Measurements from ENCODE around the gene CIAO3.
"Not testable (repeated sequence)": the region's sequence is repeated elsewhere in the genome, so short reads cannot be mapped to it uniquely, and the experiment has no call there.

Gene CIAO3

DNA sequence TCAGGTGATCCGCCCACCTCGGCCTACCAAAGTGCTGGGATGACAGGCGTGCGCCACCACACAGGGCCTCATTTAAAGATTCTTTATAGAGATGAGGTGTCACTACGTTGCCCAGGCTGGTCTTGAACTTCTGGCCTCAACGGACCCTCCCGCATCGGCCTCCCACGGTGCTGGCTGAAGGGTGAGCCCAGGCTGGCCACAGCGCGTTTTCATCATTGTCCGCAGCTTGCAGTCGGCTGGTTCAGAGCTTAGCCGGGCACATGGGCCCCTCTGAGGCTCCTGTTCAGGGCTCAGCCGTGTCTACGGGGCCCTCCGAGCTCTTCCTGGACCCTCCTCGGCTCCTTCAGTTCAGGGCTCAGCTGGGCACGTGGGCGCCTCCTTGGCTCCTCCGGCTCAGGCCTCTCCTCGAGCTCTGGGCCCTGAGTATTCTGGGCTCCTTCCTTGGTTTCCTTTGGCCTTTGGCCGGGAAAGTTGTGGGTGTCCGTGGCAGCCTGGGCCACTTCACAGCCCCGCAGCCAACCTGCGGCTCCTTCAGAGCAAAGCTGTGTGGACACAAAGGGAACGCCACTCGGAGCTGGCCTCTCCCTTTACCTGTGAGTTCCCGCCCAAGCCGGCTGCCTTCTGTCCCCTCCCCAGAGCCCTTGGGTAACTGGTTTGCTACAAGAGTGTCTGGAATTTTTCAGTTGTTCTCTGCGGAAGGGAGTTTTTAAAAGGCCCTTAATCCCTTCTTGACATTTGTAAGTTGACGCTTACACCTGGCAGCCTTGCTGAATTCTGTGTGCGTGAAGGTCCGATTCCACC, 18.5 kb upstream of the CIAO3 start:
- no peak for DNase-seq

DNA sequence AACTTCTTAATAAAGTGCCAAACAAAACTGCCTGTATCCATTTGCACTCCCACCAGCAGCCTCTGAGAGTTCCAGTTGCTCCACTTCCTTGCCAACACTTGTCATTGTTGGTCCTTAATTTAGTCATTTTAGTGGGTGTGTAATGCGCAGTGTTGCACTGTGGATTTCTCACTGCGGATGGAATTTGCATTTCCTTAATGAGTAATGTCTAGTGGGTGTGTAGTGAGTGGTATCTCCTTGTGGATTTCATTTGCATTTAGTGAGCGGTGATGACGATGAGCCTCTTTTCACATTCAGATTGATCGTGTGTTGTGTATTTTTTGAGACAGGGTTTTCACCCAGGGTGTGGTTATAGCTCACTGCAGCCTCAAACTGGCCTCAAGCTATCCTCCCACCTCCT, 15.6 kb upstream of the CIAO3 start:
- DNase-seq = no peak

GRCh38 chr16:754656-755055, 13.9 kb upstream of the CIAO3 start:
- DNase-seq = no peak

GRCh38 chr16:754121-754607, 13.4 kb upstream of the CIAO3 start:
- not testable (repeated sequence) for DNase-seq

- DNase-seq = no peak
These were observed 11.2 kb upstream of the CIAO3 start for GRCh38 chr16:752007-752312.

GRCh38 chr16:751152-752006, 10.6 kb upstream of the CIAO3 start:
- no peak for DNase-seq

- DNase-seq = no peak
These were observed 9.7 kb upstream of the CIAO3 start for GRCh38 chr16:750485-750884.

DNA sequence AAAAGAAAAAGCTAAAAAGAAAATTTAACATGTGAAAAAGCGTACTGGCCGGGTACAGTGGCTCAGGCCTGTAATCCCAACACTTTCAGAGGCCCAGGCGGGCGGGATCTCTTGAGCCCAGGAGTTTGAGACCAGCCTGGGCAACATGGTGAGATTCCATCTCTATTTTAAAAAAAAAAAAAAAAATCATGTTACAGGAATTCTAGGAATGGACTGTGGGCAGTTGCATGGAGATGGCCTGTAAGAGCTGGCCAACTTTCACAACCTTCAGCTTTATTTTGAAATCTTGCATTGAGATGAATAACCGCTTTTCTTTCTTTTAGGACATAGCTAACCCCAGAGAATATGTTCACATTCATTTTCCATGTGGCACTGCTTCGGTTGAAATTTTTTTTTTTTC, 8.2 kb upstream of the CIAO3 start:
- no peak for DNase-seq

DNA sequence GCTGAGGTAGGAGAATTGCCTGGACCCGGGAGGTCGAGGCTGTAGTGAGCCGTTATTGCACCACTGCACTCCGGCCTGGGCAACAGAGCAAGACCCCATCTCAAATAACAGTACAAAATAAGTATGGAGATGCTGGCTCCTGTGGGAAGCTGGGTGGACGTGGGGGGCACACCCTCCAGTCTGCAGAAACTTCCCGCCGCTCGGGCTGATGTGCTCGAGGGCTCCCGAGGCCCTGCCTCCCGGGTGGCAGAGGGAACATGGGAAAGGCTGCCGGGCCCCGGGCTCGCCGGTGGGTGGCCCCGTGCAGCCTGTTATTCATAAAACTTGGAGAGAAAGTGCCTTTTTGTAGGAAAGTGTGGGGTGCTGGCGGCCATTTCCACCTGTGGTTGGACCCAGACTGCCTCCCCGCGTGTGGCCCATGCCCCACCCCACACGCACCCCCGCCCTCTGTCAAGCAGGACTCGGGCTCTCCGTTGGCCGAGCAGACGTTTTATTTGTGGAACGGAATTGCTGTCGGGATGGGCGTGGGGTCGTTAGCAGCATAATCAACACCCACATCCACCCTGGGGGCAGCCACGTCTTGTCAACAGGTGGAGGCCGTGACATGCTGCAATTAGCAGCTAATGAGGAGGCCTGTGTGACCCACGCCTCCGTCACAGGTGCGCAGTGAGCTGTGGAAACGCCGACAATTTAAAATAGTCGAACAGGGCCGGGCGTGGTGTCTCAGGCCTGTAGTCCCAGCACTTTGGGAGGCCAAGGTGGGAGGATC, 7.4 kb upstream of the CIAO3 start:
- no peak for DNase-seq

- DNase-seq = no peak
These were observed 5.8 kb upstream of the CIAO3 start for GRCh38 chr16:746637-747036.

GRCh38 chr16:745739-746138, 4.9 kb upstream of the CIAO3 start:
- no peak for DNase-seq

GRCh38 chr16:743794-744500, 3.1 kb upstream of the CIAO3 start:
- DNase-seq = no peak

DNA sequence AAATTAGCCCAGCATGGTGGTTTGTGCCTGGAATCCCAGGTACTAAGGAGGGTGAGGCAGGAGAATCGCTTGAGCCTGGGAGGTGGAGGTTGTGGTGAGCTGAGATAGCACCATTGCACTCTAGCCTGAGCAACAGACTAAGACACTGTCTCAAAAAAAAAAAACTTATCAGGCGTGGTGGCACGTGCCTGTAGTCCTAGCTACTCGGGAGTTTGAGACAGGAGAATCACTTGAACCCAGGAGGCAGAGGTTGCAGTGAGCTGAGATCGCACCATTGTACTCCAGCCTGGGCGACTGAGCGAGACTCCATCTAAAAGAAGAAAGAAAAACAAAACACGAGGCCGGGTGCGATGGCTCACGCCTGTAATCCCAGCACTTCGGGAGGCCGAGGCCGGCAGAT, 2.1 kb upstream of the CIAO3 start:
- DNase-seq = not testable (repeated sequence)

DNA sequence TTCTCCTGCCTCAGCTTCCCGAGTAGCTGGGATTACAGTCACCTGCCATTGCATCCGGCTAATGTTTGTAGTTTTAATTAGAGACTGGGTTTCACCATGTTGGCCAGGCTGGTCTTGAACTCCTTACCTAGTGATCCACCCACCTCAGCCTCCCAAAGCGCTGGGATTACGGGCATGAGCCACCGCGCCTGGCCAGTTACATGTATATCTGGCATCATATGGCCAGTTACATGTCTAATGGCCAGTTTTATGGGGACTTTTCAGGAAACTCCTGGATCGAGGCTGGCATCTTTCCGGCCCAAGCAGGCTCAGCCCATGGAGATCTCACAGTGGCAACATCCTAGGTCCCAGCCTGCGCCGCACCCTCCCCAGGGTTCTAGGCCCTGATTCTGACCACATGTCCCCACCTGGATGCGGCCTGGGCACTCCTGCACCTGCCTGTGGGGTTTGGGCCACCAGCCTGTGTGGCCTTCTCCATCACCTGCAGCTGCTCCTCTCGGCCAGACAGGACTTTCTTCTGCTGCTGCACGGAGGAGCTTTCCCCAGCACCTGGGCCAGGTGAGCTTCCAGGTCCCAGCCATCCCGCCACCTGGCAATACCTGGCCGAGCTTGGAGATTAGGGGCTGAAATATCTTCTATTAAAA, 1.3 kb upstream of the CIAO3 start:
- no peak for DNase-seq

GRCh38 chr16:740459-740763, 386 bp downstream of the CIAO3 start:
- DNase-seq = no peak

DNA sequence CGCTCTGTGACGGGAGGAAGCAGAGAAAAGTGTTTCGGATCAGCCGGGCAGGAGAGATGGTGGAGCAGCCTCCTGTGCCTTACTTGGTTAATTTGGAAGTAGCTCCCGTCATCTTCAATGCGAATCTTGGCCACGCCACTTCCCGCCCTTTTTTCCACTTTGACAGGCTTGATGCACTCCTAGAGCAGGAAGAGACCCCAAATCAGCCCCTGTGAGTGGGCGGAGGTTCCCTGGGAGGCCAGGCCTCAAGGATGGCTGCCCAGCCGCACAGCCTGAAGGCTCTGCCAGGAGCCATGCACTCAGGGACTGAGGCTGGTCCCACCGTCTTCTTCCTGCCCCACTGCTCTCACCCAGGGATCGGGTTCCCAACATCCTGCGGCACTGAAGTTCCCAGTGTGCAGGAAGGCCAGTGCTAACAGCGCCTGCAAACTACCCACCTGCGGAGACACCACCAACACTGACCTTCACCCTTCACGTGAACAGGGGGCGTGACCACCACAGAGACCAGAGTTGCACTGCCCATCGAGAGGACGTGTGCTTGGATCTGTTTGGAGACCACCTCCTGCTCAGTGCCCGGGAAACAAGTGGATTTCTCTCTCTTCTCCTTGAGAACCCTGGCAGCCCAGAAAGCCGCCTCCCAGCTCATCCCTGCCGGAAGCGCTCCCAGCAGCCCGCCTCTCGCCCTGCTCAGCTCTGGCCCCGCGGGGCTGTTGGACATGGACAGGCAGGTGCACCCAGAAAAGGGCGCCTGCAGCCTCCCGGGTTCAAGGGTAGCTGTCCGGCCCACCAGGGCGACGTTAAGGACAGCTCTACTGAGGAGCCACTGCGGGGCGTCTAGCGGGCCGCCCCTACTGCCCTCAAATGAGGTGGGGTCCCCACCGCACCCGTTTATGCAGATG, 988 bp downstream of the CIAO3 start:
- no peak for DNase-seq

DNA sequence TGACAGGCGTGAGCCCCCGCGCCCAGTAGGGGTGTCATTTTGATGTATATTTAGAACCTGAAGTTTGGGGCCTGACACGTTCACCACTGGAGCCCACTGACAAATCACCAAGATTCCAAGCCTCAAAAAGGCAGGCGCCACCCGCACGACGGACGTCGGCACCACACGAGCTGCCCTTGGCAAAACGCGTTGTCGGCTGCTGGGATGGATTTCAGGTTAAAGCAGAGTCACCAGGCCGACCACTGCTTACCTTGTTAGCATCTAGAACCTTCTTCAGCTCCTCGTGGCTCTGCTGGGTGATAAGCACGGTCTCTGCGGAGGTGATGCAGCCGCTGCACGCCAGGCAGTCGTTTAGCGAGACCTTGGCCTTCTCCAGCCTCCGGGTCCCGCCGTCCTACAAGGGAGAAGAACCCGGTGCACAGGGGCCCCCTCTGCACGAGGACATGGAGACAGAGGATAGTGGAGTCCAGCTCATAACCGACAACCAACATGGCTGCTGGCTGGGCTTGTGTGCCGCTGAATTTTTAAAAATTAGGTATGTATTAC, 3.8 kb downstream of the CIAO3 start:
- DNase-seq = no peak

- no peak for DNase-seq
These were observed 4.8 kb downstream of the CIAO3 start for GRCh38 chr16:735982-736453.

DNA sequence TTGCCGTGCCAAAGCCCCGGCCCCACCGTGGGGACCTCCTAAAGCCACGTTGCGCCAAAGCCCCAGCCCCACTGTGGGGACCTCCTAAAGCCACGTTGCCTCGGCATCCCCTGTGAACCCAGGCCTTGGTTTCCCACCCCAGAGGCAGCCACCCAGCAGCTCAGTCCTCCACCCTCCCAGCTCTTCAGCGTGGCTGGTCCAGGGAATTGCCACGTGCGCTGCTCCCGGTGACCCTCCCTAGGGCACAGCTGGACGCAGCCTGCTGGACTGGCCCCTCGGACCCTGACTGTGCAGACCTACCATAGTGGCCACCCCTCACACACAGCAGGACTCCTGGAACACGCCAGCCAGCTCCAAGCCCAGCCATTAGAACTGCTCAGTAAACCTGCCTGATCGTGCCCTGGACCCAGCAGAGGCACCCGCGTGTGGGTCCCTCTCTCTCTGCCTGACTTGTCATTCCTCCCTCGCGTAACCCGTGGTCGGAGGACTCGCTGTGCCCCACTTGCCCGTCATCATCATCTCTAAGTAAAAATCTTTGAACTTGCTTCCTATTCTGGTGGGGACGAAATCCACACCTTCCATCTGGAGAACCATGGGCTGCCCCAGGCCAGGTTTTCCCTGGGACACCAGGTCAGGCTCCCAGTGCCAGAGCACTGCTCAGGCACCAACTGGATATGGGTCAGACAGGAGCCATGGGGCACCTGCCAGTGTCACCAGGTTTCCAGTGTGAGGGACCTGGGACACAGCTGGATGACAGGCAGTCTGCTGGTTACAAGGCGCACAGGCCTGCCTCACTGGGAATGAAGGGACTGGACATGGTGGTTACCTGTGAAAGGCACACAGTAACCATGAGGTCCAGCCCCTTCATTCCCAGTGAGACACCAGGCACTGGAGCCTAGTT, 5.6 kb downstream of the CIAO3 start:
- no peak for DNase-seq
